Left hindlimb (tissue), 1 donor: ENCODE results near the gene TRPM4.
"Not testable (repeated sequence)": the region's sequence is repeated elsewhere in the genome, so short reads cannot be mapped to it uniquely, and the experiment has no call there.

Experiments used
- DNase-seq: peaks from one replicate; pipeline ENCODE4 v3.0.0-alpha.2; 2018

Gene TRPM4

DNA sequence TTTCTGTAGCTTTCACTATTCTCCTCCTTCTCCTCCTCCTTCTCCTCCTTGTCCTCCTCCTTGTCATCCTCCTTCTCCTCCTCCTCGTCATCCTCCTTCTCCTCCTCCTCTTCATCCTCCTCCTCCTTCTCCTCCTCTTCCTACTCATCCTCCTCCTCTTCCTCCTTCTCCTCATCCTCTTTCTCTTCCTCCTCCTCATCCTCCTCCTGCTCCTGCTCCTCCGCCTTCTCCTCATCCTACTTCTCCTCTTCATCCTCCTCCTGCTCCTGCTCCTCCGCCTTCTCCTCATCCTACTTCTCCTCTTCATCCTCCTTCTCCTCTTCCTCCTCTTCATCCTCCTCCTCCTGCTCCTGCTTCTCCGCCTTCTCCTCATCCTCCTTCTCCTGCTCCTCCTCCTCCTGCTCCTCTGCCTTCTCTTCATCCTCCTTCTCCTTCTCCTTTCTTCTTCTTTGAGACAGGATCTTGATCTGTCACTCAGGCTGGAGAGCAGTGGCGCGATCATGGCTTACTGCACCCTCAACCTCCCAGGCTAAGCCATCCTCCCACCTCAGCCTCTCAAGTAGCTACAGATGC lies 36.3 kb downstream of the TRPM4 start:
- no peak for DNase-seq

DNA sequence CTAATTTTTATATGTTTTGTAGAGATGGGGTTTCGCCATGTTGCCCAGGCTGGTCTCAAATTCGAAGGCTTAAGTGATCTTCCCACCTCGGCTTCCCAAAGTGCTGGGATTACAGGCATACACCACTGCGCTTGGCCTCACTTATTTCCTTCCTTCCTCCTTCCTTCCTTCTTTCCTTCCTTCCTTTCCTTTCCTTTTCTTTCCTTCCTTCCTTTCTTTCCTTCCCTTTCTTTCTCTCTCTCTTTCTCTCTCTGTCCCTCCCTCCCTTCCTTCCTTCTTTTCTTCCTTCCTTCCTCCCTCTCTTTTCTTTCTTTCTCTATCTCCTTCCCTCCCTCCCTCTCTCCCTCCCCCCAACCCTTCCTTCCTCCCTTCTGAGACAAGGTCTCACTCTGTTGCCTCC lies 36.8 kb downstream of the TRPM4 start:
- DNase-seq = no peak

DNA sequence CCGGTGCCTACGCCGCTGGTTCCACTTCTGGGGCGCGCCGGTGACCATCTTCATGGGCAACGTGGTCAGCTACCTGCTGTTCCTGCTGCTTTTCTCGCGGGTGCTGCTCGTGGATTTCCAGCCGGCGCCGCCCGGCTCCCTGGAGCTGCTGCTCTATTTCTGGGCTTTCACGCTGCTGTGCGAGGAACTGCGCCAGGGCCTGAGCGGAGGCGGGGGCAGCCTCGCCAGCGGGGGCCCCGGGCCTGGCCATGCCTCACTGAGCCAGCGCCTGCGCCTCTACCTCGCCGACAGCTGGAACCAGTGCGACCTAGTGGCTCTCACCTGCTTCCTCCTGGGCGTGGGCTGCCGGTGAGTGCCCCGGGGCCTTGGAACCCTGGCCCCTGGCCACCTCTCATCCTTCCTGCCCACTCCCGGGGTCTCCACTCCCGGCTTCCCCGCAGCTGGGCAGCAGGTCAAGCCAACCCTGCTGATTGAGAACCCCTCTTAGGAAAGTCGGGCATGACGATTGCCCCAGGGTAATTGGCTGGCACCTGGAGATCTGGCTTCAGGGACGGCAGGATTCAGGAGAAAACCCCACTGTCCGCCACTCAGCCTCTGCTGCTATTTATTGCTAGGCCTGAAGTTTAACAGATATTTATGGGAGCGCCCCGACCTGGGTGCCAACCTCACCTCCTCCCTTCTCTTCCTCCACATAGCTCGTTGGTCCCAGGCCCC lies 39.1 kb downstream of the TRPM4 start:
- DNase-seq = peak; percentile 60

DNA sequence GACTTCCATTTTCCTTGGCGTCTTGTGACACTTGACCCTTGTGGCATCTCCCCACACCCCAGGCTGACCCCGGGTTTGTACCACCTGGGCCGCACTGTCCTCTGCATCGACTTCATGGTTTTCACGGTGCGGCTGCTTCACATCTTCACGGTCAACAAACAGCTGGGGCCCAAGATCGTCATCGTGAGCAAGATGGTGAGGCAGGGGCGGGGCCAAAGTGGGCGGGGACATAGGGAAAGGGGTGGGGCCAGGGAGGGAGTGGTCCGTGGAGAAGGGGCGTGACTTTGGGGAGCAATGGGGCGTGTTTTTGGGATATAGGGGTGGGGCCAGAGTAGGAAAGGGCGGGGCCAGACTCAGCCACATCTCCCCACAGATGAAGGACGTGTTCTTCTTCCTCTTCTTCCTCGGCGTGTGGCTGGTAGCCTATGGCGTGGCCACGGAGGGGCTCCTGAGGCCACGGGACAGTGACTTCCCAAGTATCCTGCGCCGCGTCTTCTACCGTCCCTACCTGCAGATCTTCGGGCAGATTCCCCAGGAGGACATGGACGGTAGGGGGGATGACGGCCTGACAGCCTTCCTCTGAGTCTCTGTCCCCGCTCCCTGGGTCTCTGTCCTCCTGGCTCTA lies 42.8 kb downstream of the TRPM4 start:
- DNase-seq = no peak

DNA sequence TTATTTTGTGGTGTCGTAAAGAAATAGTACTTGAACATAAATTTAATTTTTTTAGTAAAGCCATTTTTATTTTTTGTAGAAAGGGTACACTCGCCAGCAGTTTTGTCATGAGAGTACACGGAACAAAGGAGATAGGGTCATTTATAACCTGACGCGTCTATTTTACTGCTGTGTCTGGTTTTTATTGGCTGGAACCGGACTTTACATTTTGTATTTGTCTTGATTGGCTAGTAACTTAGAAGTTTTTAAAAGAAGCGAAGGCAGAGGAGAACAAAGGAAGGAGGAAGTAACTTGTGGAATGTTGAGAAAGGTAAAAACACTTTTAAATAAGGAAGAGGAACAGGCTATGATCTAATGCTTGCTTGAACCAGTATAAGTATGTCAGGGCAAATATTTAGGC lies 43.5 kb downstream of the TRPM4 start:
- no peak for DNase-seq

DNA sequence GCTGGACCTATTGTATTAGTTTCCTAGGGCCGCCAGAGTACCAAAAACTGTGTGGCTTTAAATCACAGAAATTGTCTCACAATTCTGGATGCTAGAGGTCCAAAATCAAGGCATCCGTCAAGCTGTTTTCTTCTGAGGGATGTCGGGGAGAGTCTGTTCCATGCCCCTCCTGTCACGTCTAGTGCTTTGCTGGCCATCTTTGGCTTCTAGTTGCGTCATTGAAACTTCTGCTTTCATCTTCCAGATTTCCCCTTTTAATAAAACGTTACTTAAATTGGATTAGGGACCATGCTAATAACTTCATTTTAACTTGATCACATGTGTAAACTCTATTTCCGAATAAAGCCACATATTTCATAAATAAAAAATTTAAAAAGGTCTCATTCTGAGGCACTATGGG lies 47.5 kb downstream of the TRPM4 start:
- DNase-seq = no peak

DNA sequence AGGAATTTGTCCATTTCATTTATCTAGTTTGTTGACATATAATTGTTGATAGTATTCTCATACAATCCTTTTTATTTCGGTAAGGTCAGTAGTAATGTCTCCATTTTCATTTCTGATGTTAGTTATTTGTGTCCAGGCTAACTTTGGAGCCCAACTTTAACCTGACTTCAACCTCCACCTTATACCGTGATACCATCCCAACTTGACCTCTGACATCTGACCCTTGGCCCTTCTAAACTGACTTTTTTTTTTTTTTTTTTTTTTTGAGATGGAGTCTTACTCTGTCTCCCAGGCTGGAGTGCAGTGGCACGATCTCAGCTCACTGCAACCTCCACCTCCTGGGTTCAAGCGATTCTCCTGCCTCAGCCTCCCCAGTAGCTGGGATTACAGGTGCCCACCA lies 51.9 kb downstream of the TRPM4 start:
- DNase-seq = not testable (repeated sequence)

DNA sequence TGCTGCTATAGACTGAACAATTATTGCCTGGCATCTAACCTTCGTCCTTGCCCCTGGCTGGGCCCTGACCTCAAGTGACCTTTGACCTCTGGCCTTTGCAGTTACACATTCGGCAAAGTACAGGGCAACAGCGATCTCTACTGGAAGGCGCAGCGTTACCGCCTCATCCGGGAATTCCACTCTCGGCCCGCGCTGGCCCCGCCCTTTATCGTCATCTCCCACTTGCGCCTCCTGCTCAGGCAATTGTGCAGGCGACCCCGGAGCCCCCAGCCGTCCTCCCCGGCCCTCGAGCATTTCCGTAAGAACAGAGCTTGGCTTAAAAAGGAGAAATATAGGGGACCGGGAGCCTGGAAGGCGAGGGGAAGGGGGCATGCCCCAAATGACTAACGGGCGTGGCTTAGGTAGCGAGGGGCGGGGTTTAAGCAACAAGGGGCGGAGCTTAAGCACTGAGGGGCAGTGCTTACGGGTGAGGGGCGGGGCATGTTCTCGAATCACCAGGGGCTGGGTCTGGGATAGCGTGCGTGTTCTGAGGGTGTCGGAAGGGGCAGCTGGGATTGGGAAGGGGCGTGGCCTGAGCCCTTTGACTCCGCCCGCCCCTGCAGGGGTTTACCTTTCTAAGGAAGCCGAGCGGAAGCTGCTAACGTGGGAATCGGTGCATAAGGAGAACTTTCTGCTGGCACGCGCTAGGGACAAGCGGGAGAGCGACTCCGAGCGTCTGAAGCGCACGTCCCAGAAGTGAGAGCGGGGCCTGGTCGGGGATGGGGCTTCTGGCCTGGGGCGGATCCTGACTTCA lies 52.7 kb downstream of the TRPM4 start:
- peak; percentile 76 for DNase-seq

DNA sequence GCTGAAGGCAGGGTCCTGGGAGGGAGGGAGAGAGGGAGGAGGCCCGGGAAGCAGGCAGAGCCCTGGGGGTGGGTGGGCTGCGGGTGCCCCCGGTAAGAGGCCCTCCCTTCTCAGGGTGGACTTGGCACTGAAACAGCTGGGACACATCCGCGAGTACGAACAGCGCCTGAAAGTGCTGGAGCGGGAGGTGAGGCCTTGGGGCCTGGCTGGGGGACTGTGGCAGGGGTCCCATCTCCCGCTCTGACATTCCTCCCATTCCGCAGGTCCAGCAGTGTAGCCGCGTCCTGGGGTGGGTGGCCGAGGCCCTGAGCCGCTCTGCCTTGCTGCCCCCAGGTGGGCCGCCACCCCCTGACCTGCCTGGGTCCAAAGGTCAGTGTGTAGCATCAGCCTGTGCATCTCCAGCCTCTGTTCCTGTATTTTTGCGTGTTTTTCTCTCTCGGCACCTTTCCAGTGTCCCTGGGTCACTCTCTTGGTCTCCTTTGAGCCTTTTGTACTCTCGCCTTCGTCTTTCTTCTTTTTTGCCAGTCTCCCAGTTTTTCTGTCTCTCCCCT lies 53.4 kb downstream of the TRPM4 start:
- DNase-seq = no peak

DNA sequence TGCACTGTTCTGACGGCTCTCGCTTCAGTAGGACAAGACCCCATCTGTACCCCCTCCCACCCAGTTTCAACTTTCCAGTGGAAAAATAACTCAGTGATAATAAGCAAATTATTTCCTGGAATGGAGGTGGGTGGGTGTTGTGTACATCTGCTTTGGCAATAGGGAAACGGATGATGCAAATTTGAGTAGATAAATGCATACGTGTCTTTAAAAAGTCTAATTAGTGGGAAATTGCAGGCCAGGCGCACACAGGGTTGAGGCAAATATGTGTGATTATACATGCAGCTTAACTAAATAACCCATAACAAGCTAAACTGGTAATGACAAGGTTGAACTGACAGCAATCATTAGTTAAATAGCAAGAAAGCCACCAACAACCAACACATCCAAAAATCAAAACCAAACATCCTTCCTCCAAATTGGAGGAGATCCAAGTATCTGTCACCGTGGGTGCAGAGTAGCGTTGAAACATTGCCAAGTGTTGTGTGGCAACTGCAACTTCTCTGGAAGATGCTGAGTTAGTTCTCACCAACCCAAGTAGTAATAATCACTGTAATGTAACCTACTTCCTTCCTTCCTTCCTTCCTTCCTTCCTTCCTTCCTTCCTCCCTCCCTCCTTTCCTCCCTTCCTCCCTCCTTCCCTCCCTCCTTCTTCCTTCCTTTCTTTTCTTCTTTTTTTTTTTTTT lies 54.6 kb downstream of the TRPM4 start:
- no peak for DNase-seq

DNA sequence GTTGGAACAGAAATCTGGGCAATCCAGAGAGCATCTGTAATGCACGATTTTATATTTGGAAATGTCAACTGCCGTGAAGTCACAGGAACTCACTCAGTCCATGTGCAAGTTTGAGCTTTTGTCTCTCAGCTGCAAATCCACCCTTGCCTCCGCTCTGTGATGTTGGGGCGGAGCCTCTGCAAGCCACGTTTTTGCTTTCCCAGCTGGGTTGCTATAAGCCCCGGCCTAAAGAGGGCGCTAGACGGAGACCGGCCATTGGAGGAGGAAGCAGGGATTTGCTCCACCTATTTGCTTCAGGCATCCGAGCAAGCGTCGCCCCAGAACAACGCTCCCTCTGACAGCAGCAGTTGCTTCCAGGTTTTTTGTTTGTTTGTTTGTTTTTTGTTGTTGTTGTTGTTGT lies 56.2 kb downstream of the TRPM4 start:
- DNase-seq = no peak

DNA sequence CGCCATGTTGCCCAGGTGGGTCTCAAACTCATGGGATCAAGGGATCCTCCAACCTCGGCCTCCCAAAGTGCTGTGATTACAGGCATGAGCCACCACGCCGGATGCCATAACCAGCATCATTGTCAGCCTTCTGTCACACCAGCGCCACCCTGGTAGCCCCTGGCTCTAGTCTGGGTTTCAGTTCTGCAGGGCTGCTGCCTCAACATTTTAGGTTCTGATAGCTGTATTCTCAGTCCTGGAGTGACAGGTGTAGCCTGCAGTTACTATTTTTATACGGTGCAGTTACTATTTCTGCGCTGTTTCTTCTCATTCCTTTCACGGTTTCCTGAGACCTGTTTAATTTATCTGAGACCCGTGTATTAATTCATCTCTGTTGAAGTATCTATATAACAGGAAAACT lies 57.1 kb downstream of the TRPM4 start:
- no peak for DNase-seq

DNA sequence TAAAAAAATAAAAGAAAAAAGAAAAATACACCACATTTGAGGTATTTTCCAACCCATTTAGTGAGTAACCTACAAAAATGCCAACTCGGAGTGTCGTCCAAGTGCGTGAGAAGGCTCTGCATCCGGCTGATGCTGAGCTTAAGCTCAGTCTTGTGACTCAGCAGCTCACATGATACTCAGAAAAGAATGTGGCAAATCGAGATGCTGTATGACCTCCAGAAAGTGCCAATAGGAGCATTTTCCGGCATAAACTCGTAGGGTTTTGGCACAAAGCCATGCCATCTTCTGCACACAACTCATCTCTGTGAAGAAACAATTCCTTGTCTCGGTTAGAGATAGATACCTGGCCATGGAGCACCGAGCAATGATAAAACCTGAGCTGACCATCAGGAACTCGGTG lies 58.5 kb downstream of the TRPM4 start:
- DNase-seq = no peak

DNA sequence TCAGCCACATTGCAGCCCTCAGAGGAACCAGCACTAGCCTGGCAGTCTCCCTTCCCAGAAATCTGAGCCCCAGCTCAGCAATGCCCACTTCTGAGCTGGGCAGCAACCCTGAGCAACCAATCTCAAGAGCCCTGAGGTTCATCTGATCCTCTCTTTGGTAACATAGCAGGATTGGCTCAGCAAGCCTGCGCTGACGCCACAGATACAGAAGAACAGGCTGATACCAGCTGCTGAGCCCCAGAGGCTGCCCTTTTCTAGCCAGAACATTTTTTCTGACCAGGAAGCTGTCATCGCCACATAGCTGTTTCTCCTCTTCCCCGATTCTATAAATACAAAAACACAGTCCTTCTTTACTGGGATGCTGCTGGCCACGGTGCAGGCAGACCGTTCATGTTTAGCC lies 59.8 kb downstream of the TRPM4 start:
- no peak for DNase-seq

DNA sequence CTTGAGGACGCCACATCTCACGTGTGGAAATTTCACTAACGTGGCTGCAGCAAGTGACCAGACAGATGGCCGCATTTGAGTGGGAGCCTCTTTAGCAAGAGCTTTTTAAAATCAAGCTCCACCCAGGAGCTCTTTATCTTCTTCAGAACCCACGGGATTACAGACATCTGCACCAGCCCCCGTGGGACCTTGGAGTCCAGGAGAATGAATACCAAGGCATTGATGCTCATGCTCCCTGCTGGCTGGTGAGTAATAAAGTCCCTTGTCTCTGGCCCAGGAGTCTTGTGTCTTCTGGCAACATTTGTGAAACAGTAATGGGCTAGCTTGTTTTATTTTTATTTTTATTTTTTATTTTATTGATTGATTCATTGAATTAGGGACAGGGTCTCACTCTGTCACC lies 64.4 kb downstream of the TRPM4 start:
- DNase-seq = no peak

DNA sequence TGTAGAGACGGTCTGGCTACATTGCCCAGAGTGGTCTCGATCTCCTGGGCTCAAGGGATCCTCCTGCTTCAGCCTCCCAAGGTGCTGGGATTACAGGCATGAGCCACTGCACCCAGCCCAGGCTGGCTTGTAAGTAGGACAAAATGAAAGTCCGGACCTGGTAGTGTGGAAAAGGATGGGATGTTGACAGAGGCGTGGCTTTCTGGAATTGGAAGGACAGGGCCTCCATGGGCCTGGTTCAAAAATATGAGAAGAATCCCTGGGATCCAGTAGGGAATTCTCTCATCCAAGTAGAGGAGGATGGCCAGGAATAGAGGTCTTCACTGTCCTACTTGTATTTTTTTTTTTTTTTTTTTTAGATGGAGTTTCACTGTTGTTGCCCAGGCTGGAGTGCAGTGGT lies 64.9 kb downstream of the TRPM4 start:
- no peak for DNase-seq

DNA sequence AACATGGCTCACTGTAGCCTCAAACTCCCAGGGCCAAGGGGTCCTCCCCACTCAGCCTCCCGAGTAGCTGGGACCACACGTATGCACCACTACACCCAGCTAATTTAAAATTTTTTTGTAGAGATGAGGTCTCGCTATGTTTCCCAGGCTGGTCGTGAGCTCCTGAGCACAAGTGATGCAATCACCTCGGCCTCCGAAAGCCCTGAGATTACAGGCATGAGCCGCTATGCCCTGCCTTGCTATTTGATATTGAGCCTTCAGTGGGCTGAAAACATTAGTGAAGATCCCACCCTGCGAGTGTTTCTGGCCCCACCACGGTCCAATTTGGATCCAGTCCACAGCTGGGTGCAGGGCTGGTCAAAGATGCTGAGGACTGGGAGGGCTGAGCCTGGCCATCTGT lies 65.9 kb downstream of the TRPM4 start:
- DNase-seq = no peak

DNA sequence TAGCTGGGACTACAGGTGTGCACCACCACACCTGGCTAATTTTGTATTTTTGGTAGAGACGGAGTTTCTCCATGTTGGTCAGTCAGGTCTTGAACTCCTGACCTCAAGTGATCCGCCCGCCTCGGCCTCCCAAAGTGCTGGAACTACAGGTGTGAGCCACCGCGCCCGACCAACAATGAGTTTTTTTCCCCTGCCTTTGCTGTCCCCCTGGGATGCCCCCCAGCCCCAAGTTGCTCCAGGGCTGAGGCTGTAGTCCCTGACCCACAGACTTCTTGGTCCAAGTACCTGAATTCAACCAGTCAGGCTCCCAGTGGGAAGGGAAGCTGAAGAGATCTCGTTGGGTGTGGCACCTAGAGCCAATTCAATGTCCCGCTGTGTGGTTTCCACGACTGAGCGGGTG lies 66.8 kb downstream of the TRPM4 start:
- not testable (repeated sequence) for DNase-seq

DNA sequence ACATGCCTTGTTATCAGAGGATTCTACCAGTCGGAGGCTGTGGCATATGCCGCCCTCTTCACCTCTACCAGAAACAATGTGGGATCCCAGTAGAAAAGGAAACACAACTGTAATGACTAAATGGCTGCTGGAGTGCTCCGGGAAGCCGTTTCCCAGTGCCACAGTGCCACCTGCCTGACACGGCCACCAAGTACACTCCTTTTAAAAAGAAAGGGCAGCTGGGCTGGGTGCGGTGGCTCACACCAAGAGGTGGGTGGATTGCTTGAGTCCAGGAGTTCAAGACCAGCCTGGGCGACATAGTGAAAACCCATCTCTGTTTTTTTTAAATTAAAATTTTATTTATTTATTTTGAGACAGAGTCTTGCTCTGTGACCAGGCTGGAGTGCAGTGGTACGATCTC lies 67.3 kb downstream of the TRPM4 start:
- DNase-seq = peak; percentile 55

DNA sequence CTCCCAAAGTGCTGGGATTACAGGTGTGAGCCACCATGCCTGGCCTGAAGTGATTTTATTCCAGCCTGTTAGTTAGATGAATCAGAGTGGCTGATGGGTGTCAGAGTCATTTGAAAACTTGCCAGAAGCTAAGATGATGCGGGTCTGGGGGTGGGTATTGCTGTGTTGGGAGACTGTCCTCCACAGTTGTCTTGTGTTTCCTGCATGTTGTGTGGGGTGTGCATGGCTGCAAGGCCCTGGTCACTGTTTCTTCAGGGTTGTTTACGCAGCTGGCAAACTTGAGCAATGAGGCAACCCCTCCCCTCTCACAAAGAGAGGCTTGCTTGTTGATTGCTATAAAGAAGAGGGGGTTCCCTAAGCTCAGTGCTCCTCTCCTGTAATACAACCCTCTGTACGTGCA lies 71.8 kb downstream of the TRPM4 start:
- no peak for DNase-seq

DNA sequence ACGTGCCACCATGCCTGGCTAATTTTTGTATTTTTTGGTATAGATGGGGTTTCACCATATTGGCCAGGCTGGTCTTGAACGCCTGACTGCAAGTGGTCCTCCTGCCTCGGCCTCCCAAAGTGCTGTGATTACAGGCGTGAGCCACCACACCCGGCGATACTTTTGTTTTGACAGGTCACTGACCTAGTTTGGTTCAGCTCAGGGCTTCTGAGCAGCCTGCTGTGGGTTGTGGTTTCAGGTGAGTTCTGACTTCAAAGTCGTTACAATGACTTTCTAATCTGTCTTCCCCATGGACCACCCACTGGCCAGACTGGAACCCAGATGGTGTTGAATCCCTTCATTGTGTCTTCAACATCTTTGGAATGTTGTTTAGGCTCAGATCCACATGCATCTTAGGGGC lies 73.8 kb downstream of the TRPM4 start:
- DNase-seq = no peak

DNA sequence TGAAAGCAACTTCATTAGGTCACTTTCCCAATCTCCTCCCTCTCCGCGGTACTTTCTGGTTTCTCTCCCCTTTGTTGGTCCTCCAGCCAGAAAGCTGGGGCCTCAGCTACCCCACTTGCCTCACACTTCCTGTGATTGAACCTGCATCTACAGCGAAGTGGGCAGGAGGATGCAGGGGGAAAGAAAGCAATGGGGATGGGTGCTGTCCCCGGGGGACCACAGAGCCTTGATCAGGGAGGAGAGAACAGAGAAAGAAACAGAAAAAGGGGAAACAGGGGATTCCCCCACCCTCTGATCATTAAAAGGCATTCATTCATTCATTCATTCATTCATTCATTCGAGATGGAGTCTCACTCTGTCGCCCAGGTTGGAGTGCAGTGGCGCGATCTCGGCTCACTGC lies 74.2 kb downstream of the TRPM4 start:
- no peak for DNase-seq

DNA sequence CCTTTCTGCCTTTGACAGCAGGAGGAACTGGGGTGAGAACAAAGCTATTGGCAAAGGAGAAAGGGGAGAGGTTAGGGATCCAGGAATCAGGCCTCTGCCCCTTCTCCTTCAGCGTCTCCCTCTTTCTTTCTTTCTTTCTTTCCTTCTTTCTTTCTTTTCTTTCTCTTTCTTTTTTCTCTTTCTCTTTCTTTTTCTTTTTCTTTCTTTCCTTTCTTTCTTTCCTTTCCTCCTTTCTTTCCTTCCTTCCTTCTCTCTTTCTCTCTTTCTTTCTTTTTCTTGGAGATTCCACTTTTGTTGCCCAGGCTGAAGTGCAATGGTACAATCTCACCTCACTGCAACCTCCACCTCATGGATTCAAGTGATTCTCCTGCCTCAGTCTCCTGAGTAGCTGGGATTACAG lies 75.6 kb downstream of the TRPM4 start:
- no peak for DNase-seq
